ENCODE measurements around the gene PIANP.

The PIANP gene

GRCh38 chr12:6735448-6736191 is 35.0 kb upstream of the PIANP start:
- peak in 1 of 2 experiments; percentile 54 for DNase-seq (ENCODE audit: low read depth in 1 of 2, low spot score in 1 of 2)
- H3K27me3 ChIP-seq (ENCODE audit: insufficient read depth, poor library complexity, severe bottlenecking), result no peaks in the 10 kb centered on the region
- TF ChIP-seq POLR2AphosphoS5 (IDR thresholded peaks at IDR 0.05; ENCODE audit: low read depth), result no peak
- TF ChIP-seq GABPA (IDR thresholded peaks at IDR 0.05; ENCODE audit: low read depth), result no peak
- peak; percentile 72 for TF ChIP-seq CTCF (IDR thresholded peaks at IDR 0.05; ENCODE audit: insufficient read depth, low read length)
- TF ChIP-seq REST (IDR thresholded peaks at IDR 0.05; ENCODE audit: insufficient replicate concordance, low read depth), result no peak
- TF ChIP-seq SPI1 (IDR thresholded peaks at IDR 0.05; ENCODE audit: borderline replicate concordance, low read depth), result no peak
- H3K27ac ChIP-seq (replicated peaks), result no peak overlapping the region
- H3K4me3 ChIP-seq (replicated peaks; ENCODE audit: insufficient read depth, low read length), result no peak overlapping the region

- Histone ChIP-seq H3K27ac (replicated peaks) (no peak overlapping the region), H3K4me3 (replicated peaks; ENCODE audit: insufficient read depth, low read length) (no peak overlapping the region), H3K27me3 (ENCODE audit: insufficient read depth, poor library complexity, severe bottlenecking) (no peaks in the 10 kb centered on the region)
- no peak for TF ChIP-seq CTCF (IDR thresholded peaks at IDR 0.05; ENCODE audit: insufficient read depth, low read length)
- no peak for TF ChIP-seq POLR2AphosphoS5 (IDR thresholded peaks at IDR 0.05; ENCODE audit: low read depth)
- TF ChIP-seq SPI1 (IDR thresholded peaks at IDR 0.05; ENCODE audit: borderline replicate concordance, low read depth), result no peak
- TF ChIP-seq GABPA (IDR thresholded peaks at IDR 0.05; ENCODE audit: low read depth), result no peak
- no peak for DNase-seq (ENCODE audit: low read depth in 1 of 2, low spot score in 1 of 2)
Observed at GRCh38 chr12:6734506-6735387, 34.1 kb upstream of the PIANP start.

- no peak for DNase-seq (ENCODE audit: low read depth in 1 of 2, low spot score in 1 of 2)
- TF ChIP-seq REST (IDR thresholded peaks at IDR 0.05; ENCODE audit: insufficient replicate concordance, low read depth) (no peak), CTCF (IDR thresholded peaks at IDR 0.05; ENCODE audit: insufficient read depth, low read length) (no peak), SPI1 (IDR thresholded peaks at IDR 0.05; ENCODE audit: borderline replicate concordance, low read depth) (no peak), GABPA (IDR thresholded peaks at IDR 0.05; ENCODE audit: low read depth) (no peak), POLR2AphosphoS5 (IDR thresholded peaks at IDR 0.05; ENCODE audit: low read depth) (no peak)
Observed at GRCh38 chr12:6730169-6730568, 29.6 kb upstream of the PIANP start.

More at GRCh38 chr12:6730169-6730568, 29.6 kb upstream of the PIANP start:
- Histone ChIP-seq H3K27ac (replicated peaks) (no peak overlapping the region), H3K4me3 (replicated peaks; ENCODE audit: insufficient read depth, low read length) (no peak overlapping the region), H3K27me3 (ENCODE audit: insufficient read depth, poor library complexity, severe bottlenecking) (no peaks in the 10 kb centered on the region)
